HL-60/S4 treated with retinoic acid at 250 ng/mL for 4 days and 3 days (cell line): ENCODE measurements around the gene NEURL4.

Source experiments
- in situ Hi-C: fragments of 300-500 bp; cut with MboI; formaldehyde crosslinking; loops from 2 replicates; pipeline ENCODE4 v1.7.0; 2022; ENCODE audit warnings: low sequenced_read_pairs

NEURL4 gene

GRCh38 chr17:7306911-7307685, 22.0 kb downstream of the NEURL4 start, which contains the start of gene EIF5A:
Gene EIF5A (plus strand): TSS chr17:7307628. CDS start chr17:7309636, 2,008 bp downstream.
- in situ Hi-C loops, result no loop called here

- in situ Hi-C loops, result no loop called here
Observed at GRCh38 chr17:7304179-7304578, 25.0 kb downstream of the NEURL4 start.

- in situ Hi-C loops, result no loop called here
Observed at GRCh38 chr17:7296189-7296861, 32.8 kb downstream of the NEURL4 start.

- in situ Hi-C loops, result no loop called here
Observed at GRCh38 chr17:7295230-7296180, 33.6 kb downstream of the NEURL4 start.

- in situ Hi-C loops, result no loop called here
Observed at GRCh38 chr17:7294614-7295153, 34.5 kb downstream of the NEURL4 start, which contains the start of gene YBX2. Gene YBX2 (minus strand): TSS chr17:7294639. CDS start chr17:7294500, 139 bp downstream.

GRCh38 chr17:7293816-7294613, 35.1 kb downstream of the NEURL4 start:
- in situ Hi-C loops, result no loop called here

- in situ Hi-C loops, result no loop called here
Observed at GRCh38 chr17:7293159-7293558, 36.0 kb downstream of the NEURL4 start.

GRCh38 chr17:7292729-7293128, 36.4 kb downstream of the NEURL4 start:
- in situ Hi-C loops, result no loop called here

GRCh38 chr17:7292194-7292593, 36.9 kb downstream of the NEURL4 start:
- in situ Hi-C loops, result no loop called here

- in situ Hi-C loops, result no loop called here
Observed at GRCh38 chr17:7290685-7291084, 38.5 kb downstream of the NEURL4 start.

- in situ Hi-C loops, result no loop called here
Observed at GRCh38 chr17:7290166-7290565, 39.0 kb downstream of the NEURL4 start.

GRCh38 chr17:7289256-7290032, 39.7 kb downstream of the NEURL4 start:
- in situ Hi-C loops, result no loop called here

- in situ Hi-C loops, result no loop called here
Observed at GRCh38 chr17:7285679-7286078, 43.5 kb downstream of the NEURL4 start.

GRCh38 chr17:7284911-7285310, 44.2 kb downstream of the NEURL4 start:
- in situ Hi-C loops, result no loop called here

GRCh38 chr17:7283471-7284216, 45.5 kb downstream of the NEURL4 start:
- in situ Hi-C loops, result no loop called here

GRCh38 chr17:7282752-7283321, 46.3 kb downstream of the NEURL4 start:
- in situ Hi-C loops, result no loop called here

- in situ Hi-C loops, result no loop called here
Observed at GRCh38 chr17:7281953-7282751, 47.0 kb downstream of the NEURL4 start.
